GM12878 (cell line): ENCODE data around the gene KLHL22. TPM values are rescaled to one million over a fixed set of nuclear protein-coding genes. Genes with fewer than 3 reads are reported as not detected.

ENCODE experiments used
- ATF2 ChIP-seq: IDR thresholded peaks from 2 replicates; pipeline ENCODE4 v1.6.1; 2012; ENCODE audit warnings: low read length, inconsistent platforms
- CEBPZ ChIP-seq: fragments of 150-350 bp; IDR thresholded peaks from 2 replicates; pipeline ENCODE4 v1.6.1; 2016; ENCODE audit warnings: low read depth, low read length
- FOXK2 ChIP-seq: fragments of 450-650 bp; IDR thresholded peaks from 2 replicates; pipeline ENCODE4 v1.6.1; 2017; ENCODE audit warnings: mild to moderate bottlenecking, moderate library complexity
- HDGF ChIP-seq: fragments of 450-650 bp; IDR thresholded peaks from 2 replicates; pipeline ENCODE4 v1.6.1; 2016; ENCODE audit warnings: antibody characterized with exemption
- IRF4 ChIP-seq: IDR thresholded peaks from 2 replicates; pipeline ENCODE4 v1.6.1; 2011; ENCODE audit warnings: low read depth, low read length
- JUNB ChIP-seq: IDR thresholded peaks from 2 replicates; pipeline ENCODE4 v1.6.1; 2016; ENCODE audit warnings: antibody characterized with exemption, mild to moderate bottlenecking
- KAT2A ChIP-seq: conservative IDR thresholded peaks from 2 replicates; pipeline ENCODE4 v1.6.1; 2011; ENCODE audit warnings: low read depth, low read length; ENCODE audit not compliant: control insufficient read depth
- MEF2B ChIP-seq: fragments of 450-650 bp; IDR thresholded peaks from 2 replicates; pipeline ENCODE4 v1.6.1; 2018; ENCODE audit warnings: mild to moderate bottlenecking, moderate library complexity; ENCODE audit not compliant: partially characterized antibody, poor library complexity, severe bottlenecking
- NFYA ChIP-seq: IDR thresholded peaks from 2 replicates; pipeline ENCODE4 v1.6.1; 2011; ENCODE audit warnings: low read depth, mild to moderate bottlenecking, low read length, improper control_type of control experiment, borderline replicate concordance
- PAX5 ChIP-seq: IDR thresholded peaks from 2 replicates; pipeline ENCODE4 v1.6.1; 2011; ENCODE audit warnings: low read depth, low read length, borderline replicate concordance
- RAD51 ChIP-seq: fragments of 450-650 bp; IDR thresholded peaks from 2 replicates; pipeline ENCODE4 v1.6.1; 2016; ENCODE audit warnings: moderate library complexity, mild to moderate bottlenecking, inconsistent platforms
- RUNX3 ChIP-seq: IDR thresholded peaks from 2 replicates; pipeline ENCODE4 v1.6.1; 2012; ENCODE audit warnings: low read length, inconsistent platforms
- ZNF592 ChIP-seq: fragments of 450-650 bp; IDR thresholded peaks from 2 replicates; pipeline ENCODE4 v1.6.1; 2017; ENCODE audit warnings: mild to moderate bottlenecking, moderate library complexity
- polyA plus RNA-seq, 11 experiments: library from polyadenylated mRNA; depleted of rRNA in 4 of 11; unstranded in 6 of 11; stranded (reverse) in 5 of 11; fragments of >200 nt; fragmentation: Nextera tagmentation in 4 of 11; fragmentation: Illumina TruSeq in 1 of 11; extraction: Ambion mirVana in 4 of 11; extraction: Trizol in 1 of 11; gene quantifications; 1 replicate in 1 of 11; 2 replicates in 10 of 11; pipeline versions ENCODE4 v1.2.1 to v1.2.3, GENCODE V29; 2011 to 2016; ENCODE audit warnings: inconsistent platforms in 2 of 11, missing spikeins in 2 of 11, low read depth in 1 of 11
- total RNA-seq, 4 experiments: library from RNA; depleted of rRNA in 3 of 4; stranded (reverse); fragments of >200 nt in 3 of 4; fragmentation: Illumina TruSeq in 1 of 4; extraction: Trizol in 1 of 4; gene quantifications; 2 replicates each; pipeline versions ENCODE4 v1.2.1 to v1.2.3, GENCODE V29; 2013 to 2021
- TF ChIP-seq, protein P1 (sequence below): fragments of 450-650 bp; IDR thresholded peaks from 2 replicates; pipeline ENCODE4 v1.6.1; 2017; ENCODE audit warnings: mild to moderate bottlenecking, low read depth, inconsistent platforms; ENCODE audit not compliant: poor library complexity, severe bottlenecking

The KLHL22 gene
- total and polyA plus RNA-seq, 10 of the 15 experiments (the other 5 are each of a cell fraction or from before 2014, with no cell fraction given): 0.06 to 22.1 (median 14.2) TPM

DNA sequence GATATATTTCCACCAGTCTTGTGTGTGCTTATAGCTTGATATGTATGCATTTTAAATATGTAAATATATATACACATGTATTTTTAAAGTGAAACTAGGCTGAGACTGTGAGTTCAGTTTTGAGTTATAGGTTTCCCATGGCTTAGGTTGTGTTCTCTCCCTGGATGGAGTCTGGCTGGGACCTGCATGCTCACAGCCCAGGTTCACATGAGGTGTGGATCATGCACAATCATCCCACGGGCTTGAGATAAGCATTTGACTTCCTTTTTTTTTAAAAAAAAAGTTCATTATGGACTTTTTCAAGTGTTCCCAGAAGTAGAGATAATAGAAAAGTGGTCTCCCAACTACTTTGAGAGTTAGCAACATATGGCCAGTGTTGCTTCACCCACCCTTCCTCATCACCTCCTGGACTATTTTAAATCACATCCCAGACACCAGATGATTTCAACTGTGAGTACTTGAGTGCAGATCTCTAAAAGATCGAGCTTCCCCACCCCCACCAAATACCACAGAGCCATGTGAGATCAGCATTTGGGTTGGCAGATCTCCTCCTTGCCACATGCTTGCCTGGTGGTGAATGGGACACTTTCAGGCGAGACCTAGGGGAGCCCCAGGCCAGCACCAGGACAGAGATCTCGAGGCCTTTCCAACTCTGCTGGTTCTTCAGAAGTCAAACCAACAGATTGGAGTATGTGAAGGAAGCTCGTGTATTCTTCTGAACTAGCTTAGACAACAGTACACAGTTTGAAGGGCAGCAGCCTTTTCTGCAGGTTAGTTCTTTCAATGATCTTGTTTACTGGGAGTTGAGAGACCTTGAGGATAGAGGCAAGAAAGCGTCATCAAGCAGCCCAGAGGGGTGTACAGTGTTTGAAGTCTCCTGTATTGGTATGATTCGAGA, 27.7 kb upstream of the KLHL22 start (continued):
- TF ChIP-seq, protein P1, sequence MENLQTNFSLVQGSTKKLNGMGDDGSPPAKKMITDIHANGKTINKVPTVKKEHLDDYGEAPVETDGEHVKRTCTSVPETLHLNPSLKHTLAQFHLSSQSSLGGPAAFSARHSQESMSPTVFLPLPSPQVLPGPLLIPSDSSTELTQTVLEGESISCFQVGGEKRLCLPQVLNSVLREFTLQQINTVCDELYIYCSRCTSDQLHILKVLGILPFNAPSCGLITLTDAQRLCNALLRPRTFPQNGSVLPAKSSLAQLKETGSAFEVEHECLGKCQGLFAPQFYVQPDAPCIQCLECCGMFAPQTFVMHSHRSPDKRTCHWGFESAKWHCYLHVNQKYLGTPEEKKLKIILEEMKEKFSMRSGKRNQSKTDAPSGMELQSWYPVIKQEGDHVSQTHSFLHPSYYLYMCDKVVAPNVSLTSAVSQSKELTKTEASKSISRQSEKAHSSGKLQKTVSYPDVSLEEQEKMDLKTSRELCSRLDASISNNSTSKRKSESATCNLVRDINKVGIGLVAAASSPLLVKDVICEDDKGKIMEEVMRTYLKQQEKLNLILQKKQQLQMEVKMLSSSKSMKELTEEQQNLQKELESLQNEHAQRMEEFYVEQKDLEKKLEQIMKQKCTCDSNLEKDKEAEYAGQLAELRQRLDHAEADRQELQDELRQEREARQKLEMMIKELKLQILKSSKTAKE: no peak
- TF ChIP-seq JUNB (peak; percentile 22; the same call in 1 of the 2 replicates), RUNX3 (peak; percentile 33; the same call in 1 of the 2 replicates), RAD51 (no peak), FOXK2 (no peak), MEF2B (no peak), ATF2 (peak; percentile 33; the same call in 1 of the 2 replicates), PAX5 (no peak), IRF4 (no peak), ZNF592 (no peak), CEBPZ (no peak), KAT2A (no peak), HDGF (no peak), NFYA (no peak)
